ENCODE data around the gene USP12.

USP12 gene

DNA sequence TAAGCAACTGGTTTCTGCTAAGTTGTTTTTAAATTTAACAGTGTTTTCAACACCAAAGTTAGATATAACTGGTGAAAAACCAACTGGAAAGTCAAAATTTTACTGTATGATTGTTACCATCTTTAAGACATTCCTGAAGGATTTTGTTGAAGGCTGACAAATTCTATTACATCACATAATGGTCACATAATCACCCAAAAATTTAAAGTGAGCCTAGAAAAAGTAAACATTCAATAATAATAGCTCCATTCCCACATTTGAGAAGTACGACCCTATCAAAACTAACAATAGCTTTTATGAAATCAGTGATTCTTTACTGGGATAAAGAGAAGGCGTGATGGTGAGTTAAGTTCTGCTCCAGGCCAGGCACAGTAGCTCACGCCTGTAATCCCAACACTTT lies 51.6 kb downstream of the USP12 start:
- CTCF ChIA-PET, result interaction anchor here (0.5 kb wide), 1 partner anchor 1842 kb away, joined by 4 read pairs; no protein-coding TSS in a partner anchor
- POLR2A ChIA-PET, result no interaction called here
- TF ChIP-seq ELF4 (IDR thresholded peaks at IDR 0.05) (no peak), ZNF384 (IDR thresholded peaks at IDR 0.05) (no peak), TARDBP (IDR thresholded peaks at IDR 0.05) (no peak), BHLHE40 (IDR thresholded peaks at IDR 0.05; ENCODE audit: borderline replicate concordance) (no peak), SUZ12 (IDR thresholded peaks at IDR 0.05) (no peak), FOXM1 (IDR thresholded peaks at IDR 0.05; ENCODE audit: borderline replicate concordance) (no peak), HDGF (IDR thresholded peaks at IDR 0.05; ENCODE audit: borderline replicate concordance) (no peak), L3MBTL2 (conservative IDR thresholded peaks at IDR 0.05) (no peak), LEF1 (IDR thresholded peaks at IDR 0.05; ENCODE audit: borderline replicate concordance) (no peak), FOXK2 (IDR thresholded peaks at IDR 0.05) (no peak), SP1 (IDR thresholded peaks at IDR 0.05) (no peak), ARNT (IDR thresholded peaks at IDR 0.05) (no peak), CTBP1 (IDR thresholded peaks at IDR 0.05; ENCODE audit: borderline replicate concordance) (no peak), FOXA1 (IDR thresholded peaks at IDR 0.05) (no peak), NFRKB (IDR thresholded peaks at IDR 0.05) (no peak)
- TF ChIP-seq, protein P1, sequence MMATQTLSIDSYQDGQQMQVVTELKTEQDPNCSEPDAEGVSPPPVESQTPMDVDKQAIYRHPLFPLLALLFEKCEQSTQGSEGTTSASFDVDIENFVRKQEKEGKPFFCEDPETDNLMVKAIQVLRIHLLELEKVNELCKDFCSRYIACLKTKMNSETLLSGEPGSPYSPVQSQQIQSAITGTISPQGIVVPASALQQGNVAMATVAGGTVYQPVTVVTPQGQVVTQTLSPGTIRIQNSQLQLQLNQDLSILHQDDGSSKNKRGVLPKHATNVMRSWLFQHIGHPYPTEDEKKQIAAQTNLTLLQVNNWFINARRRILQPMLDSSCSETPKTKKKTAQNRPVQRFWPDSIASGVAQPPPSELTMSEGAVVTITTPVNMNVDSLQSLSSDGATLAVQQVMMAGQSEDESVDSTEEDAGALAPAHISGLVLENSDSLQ (IDR thresholded peaks at IDR 0.05), result no peak
- DNase-seq (ENCODE audit: extremely low spot score), result no peak

DNA sequence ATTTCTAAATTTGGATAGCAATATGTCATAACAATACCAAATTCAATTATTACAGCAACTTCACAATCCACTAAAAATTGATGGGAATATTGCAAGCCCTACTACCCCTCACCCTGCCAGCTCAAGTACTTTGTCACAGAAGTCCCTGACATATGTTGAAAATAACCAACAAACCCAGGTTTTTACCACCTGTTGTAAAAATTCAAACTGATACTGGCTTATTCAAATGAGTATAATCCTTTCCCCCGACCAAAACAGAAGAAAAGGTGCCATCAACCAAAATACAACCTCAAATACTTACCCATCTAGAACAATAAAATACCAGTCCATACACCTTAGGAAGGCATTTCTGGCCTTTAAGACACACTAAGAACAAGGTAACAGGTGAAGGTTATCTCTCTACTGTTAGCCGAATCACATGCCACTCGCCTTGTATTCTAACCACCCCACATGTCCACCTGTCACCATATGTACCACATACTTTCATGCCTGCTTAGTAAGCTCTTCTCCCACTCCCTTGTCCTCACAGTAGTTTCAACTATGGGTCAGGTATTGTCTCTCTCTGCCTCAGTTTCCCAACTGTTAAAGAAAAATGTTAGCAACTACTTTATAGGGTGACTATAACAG lies 53.1 kb downstream of the USP12 start:
- no peak for TF ChIP-seq TARDBP (IDR thresholded peaks at IDR 0.05)
- DNase-seq (ENCODE audit: extremely low spot score), result no peak
- POLR2A ChIA-PET, result no interaction called here
- CTCF ChIA-PET, result no interaction called here

DNA sequence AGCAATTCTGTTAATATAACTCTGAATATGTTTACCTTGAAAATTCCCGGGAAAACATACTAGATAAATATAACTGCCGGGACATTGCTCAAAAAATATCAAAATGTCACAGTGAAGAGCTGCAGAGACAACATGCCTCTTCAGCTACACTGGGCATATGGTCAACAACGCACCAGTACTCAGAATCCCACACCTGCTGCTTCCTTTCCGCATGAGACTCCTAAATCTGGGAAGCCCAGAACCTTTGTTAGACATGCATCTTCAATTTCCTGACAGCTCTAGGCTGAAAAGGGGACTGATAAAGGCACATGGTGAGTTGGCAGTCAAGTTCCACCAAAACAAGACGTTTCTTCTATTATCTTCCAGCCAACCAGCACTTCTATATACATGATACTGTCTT lies 53.7 kb downstream of the USP12 start:
- ChIA-PET CTCF (no interaction called here), POLR2A (no interaction called here)
- TF ChIP-seq NFRKB (IDR thresholded peaks at IDR 0.05) (no peak), FOXK2 (IDR thresholded peaks at IDR 0.05) (no peak), FOXA1 (IDR thresholded peaks at IDR 0.05) (no peak), L3MBTL2 (conservative IDR thresholded peaks at IDR 0.05) (no peak), FOXM1 (IDR thresholded peaks at IDR 0.05; ENCODE audit: borderline replicate concordance) (no peak), ELF4 (IDR thresholded peaks at IDR 0.05) (no peak), ARNT (IDR thresholded peaks at IDR 0.05) (no peak), ZNF384 (IDR thresholded peaks at IDR 0.05) (no peak)
- TF ChIP-seq, protein P1 (IDR thresholded peaks at IDR 0.05), result no peak
- no peak for DNase-seq (ENCODE audit: extremely low spot score)

DNA sequence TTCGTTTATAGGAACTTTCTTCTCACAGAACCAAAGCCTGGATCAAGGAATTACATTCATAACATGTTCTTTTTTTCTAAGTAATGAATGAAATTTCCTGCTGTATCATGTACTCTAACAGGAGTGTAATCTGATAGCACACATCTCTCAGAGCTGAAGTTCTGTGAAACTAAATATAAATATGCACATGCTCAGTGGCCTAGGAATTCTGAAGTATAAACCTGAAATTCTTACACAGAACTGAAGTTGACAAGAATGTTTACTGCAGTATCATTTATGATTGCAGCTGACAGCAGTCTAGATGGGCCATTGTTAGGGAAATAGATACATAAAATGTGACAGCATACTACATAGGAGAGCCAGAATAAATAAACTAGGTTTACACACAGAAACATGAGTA lies 54.5 kb downstream of the USP12 start:
- no peak for DNase-seq (ENCODE audit: extremely low spot score)
- ChIA-PET CTCF (no interaction called here), POLR2A (no interaction called here)
- no peak for TF ChIP-seq HDGF (IDR thresholded peaks at IDR 0.05; ENCODE audit: borderline replicate concordance)
- TF ChIP-seq LEF1 (IDR thresholded peaks at IDR 0.05; ENCODE audit: borderline replicate concordance), result no peak
- TF ChIP-seq L3MBTL2 (conservative IDR thresholded peaks at IDR 0.05), result no peak
- no peak for TF ChIP-seq TARDBP (IDR thresholded peaks at IDR 0.05)
- no peak for TF ChIP-seq ZNF384 (IDR thresholded peaks at IDR 0.05)
- no peak for TF ChIP-seq SUZ12 (IDR thresholded peaks at IDR 0.05)
- TF ChIP-seq, protein P1 (IDR thresholded peaks at IDR 0.05), result no peak
- TF ChIP-seq FOXK2 (IDR thresholded peaks at IDR 0.05), result no peak

DNA sequence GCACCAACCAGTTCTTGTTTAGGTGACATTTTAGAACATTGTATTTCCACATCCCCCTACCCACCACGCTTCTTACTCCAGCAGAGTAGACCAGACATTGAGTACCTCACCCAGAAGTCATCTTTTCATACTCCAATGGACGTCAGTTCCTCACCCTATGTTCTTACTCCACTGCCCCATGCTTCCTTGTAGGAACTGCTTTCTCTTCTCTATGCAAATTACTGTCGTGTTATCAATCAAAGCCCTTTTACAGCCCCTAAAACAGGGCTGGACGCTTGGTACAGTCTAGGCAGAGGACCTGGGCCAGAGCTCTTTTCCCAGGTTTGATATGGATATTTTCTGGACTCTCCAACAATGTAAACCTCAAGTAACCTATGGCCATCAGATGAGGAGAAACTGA lies 58.2 kb downstream of the USP12 start:
- no peak for DNase-seq (ENCODE audit: extremely low spot score)
- ChIA-PET POLR2A (interaction anchor here (0.6 kb wide), 1 partner anchor 12 kb away, joined by 3 read pairs; no protein-coding TSS in a partner anchor), CTCF (interaction anchor here (1.5 kb wide), 1 partner anchor 128 kb away, joined by 3 read pairs; no protein-coding TSS in a partner anchor)
- TF ChIP-seq FOXA1 (IDR thresholded peaks at IDR 0.05), result no peak
- TF ChIP-seq ZNF384 (IDR thresholded peaks at IDR 0.05), result no peak

DNA sequence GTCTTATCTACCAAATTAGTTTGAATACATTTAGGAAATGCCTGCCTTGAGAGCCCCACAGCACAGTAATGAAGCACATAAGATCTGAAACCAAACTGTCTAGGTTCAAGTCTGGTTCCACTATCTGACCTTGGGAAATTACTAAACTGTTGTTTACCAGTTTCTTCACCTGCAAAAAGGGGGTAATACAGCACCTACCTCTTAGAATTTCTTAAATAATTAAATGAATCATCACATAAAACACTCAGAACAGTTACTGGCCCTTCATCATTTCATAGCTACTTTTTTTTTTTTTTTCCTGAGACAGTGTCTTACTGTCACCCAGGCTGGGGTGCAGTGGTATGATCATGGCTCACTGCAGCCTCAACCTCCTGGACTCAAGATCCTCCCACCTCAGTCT lies 59.6 kb downstream of the USP12 start:
- no peak for TF ChIP-seq ZNF384 (IDR thresholded peaks at IDR 0.05)
- no peak for TF ChIP-seq LEF1 (IDR thresholded peaks at IDR 0.05; ENCODE audit: borderline replicate concordance)
- no peak for TF ChIP-seq L3MBTL2 (conservative IDR thresholded peaks at IDR 0.05)
- no peak for TF ChIP-seq FOXM1 (IDR thresholded peaks at IDR 0.05; ENCODE audit: borderline replicate concordance)
- TF ChIP-seq SUZ12 (IDR thresholded peaks at IDR 0.05), result no peak
- TF ChIP-seq ARNT (IDR thresholded peaks at IDR 0.05), result no peak
- TF ChIP-seq FOXA1 (IDR thresholded peaks at IDR 0.05), result no peak
- TF ChIP-seq FOXK2 (IDR thresholded peaks at IDR 0.05), result no peak
- no peak for TF ChIP-seq SP1 (IDR thresholded peaks at IDR 0.05)
- no peak for TF ChIP-seq CTBP1 (IDR thresholded peaks at IDR 0.05; ENCODE audit: borderline replicate concordance)
- TF ChIP-seq, protein P1 (IDR thresholded peaks at IDR 0.05), result no peak
- TF ChIP-seq ELF4 (IDR thresholded peaks at IDR 0.05), result no peak
- no peak for TF ChIP-seq NFRKB (IDR thresholded peaks at IDR 0.05)
- TF ChIP-seq HDGF (IDR thresholded peaks at IDR 0.05; ENCODE audit: borderline replicate concordance), result no peak
- CTCF ChIA-PET, result no interaction called here
- POLR2A ChIA-PET, result no interaction called here
- DNase-seq (ENCODE audit: extremely low spot score), result no peak

Measured in HEK293T (cell line).